B cell (primary cell): ENCODE measurements around the gene GLG1.
"Not testable (repeated sequence)": the region's sequence is repeated elsewhere in the genome, so short reads cannot be mapped to it uniquely, and the experiment has no call there.

Experiments used
- CTCF ChIP-seq: fragments of 200-600 bp; IDR thresholded peaks from one replicate; pipeline ENCODE4 v1.8.0; 2022; ENCODE audit warnings: antibody characterized with exemption, mild to moderate bottlenecking
- EZH2 ChIP-seq: IDR thresholded peaks from 2 replicates; pipeline ENCODE4 v1.6.1; 2012; ENCODE audit warnings: borderline replicate concordance, low read depth, mild to moderate bottlenecking, moderate library complexity, low read length; ENCODE audit not compliant: insufficient read depth, poor library complexity, severe bottlenecking

GRCh38 chr16:74410981-74411380 lies 195.9 kb downstream of the GLG1 start:
- not testable (repeated sequence) for TF ChIP-seq CTCF, EZH2
